Jurkat, Clone E6-1 (cell line): ENCODE data around the gene TMEM43. TPM values are rescaled to one million over a fixed set of nuclear protein-coding genes. Genes with fewer than 3 reads are reported as not detected.
A peak's percentile ranks its signal among the peaks of the same experiment; 100 is the strongest.
"Not testable (repeated sequence)": the region's sequence is repeated elsewhere in the genome, so short reads cannot be mapped to it uniquely, and the experiment has no call there.

Source experiments
- DNase-seq: peaks from one replicate; pipeline ENCODE4 v3.0.0-alpha.2; 2011; ENCODE audit warnings: low read depth, low spot score
- H3K4me3 ChIP-seq: 2 replicates; pipeline ENCODE4 v1.5.1; 2011; ENCODE audit warnings: mild to moderate bottlenecking, low read length, control low read depth, moderate library complexity
- polyA plus RNA-seq: library from polyadenylated mRNA; unstranded; fragments of >200 nt; gene quantifications from one replicate; pipeline ENCODE4 v1.2.1, GENCODE V29; 2012; ENCODE audit warnings: missing spikeins; ENCODE audit not compliant: insufficient read length, insufficient read depth

The TMEM43 gene, protein sequence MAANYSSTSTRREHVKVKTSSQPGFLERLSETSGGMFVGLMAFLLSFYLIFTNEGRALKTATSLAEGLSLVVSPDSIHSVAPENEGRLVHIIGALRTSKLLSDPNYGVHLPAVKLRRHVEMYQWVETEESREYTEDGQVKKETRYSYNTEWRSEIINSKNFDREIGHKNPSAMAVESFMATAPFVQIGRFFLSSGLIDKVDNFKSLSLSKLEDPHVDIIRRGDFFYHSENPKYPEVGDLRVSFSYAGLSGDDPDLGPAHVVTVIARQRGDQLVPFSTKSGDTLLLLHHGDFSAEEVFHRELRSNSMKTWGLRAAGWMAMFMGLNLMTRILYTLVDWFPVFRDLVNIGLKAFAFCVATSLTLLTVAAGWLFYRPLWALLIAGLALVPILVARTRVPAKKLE
- polyA plus RNA-seq: 27.9 TPM

DNA sequence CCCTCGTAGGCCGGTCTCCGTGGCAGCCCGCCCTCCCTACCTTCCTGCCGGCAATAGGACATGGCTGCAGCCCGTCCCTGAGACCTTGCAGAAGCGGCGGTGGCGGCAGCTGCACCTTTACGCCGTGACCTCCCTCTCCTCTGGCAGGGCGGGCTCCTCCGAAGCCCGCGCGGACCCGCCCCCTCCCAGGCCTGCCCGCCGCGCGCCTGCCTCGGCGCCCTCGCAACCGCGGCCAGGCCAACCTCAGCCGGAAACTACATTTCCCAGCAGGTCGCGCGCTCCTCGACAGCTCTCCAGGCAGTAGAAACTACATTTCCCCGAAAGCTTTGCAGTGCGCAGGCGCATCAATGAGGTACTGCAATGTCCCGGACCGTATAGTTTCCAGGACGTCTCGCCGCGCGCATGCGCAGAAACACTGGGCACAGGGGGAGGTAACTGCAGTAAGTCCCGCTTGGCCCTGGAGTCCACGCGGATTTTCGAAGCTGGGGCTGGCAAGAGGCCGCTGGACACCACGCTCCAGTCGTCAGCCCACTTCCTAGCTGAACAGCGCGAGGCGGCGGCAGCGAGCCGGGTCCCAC lies at the start of gene TMEM43, which contains the start of gene CHCHD4:
TMEM43 (plus strand) TSS at position 438 of the 578 bp plus-strand sequence. CDS start 142 bp downstream, outside the sequence.
CHCHD4 (minus strand) TSS at position 256 of the 578 bp plus-strand sequence; CDS start at position 62, 194 bp downstream.
- peak within 1 kb of the TSS; percentile 76 for H3K4me3 ChIP-seq
- peak; percentile 98 for DNase-seq

DNA sequence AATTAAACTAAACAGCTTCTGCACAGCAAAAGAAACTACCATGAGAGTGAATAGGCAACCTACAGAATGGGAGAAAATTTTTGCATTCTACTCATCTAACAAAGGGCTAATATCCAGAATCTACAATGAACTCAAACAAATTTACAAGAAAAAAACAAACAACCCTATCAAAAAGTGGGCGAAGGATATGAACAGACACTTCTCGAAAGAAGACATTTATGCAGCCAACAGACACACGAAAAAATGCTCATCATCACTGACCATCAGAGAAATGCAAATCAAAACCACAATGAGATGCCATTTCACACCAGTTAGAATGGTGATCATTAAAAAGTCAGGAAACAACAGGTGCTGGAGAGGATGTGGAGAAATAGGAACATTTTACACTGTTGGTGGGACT lies 49.6 kb upstream of the TMEM43 start:
- not testable (repeated sequence) for DNase-seq, H3K4me3 ChIP-seq

DNA sequence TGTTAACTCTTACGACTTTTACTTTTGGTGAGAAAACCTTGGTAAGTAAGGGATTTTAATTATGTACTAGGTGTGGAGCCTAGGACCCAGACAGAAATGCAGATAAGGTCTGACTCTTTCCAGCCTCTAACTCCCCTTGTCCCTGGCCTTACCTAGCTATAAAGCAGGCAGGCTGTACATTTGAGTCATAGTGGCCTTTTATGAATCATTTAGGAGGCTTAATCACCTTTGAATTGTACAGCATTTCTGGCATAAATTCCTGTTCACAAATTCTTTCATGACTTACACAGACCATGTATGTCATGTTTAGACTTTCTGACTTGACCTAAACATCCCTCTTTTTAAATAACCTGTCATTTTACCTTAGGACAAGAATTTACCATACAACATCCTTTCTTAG lies 47.5 kb upstream of the TMEM43 start:
- DNase-seq: no peak
- no peak overlapping the region for H3K4me3 ChIP-seq

DNA sequence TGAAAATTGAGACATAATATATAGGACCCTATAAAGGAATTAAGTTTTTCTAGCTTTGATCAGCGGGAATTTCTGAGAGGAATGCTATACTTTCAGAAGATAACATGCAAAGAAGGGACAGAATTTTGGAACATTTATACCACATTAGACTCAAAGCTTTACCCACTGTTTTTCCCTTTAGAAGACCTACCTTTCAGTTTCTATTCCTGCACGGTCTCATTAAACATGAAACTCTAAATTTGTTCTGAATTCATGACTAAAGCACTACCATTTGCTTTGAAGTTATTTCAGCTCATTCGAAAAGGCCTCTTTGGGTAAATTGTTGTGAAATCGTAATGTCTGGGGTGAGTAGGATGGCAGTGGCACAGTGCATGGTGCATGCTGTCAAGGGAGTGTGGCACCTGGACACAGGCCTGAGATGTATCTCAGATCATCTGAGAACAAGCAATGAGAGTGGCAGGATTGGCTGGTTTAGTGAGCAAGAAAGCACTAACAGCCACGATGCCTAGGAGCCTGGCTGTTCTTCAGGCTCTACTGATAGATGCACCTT lies 42.7 kb upstream of the TMEM43 start:
- no peak overlapping the region for H3K4me3 ChIP-seq
- no peak for DNase-seq

DNA sequence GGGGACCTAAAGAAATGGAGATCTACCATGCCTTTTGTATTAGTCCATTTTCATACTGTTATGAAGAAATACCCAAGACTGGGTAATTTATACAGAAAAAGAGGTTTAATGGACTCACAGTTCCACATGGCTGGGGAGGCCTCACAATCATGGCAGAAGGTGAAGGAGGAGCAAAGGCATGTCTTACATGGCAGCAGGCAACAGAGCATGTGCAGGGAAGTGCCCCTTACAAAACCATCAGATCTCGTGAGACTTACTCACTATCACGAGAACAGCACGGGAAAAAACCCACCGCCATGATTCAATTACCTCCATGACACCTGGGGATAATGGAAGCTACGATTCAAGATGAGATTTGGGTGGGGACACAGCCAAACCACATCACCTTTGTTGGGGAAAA lies 37.4 kb upstream of the TMEM43 start:
- not testable (repeated sequence) for H3K4me3 ChIP-seq, DNase-seq

DNA sequence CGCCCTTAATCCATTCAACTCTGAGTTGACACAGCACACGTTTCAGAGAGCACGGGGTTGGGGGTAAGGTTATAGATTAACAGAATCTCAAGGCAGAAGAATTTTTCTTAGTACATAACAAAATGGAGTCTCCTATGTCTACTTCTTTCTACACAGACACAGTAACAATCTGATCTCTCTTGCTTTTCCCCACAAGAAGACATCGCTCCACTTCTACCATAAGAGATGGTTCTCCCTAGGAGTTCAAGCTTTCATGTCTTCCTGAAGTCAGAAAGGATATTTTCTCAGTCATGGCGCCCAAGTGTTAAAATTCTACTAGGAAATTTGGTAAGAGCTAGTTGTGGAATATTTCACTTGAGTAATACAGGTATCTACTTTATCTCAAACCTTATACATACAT lies 32.9 kb upstream of the TMEM43 start:
- not testable (repeated sequence) for DNase-seq, H3K4me3 ChIP-seq

DNA sequence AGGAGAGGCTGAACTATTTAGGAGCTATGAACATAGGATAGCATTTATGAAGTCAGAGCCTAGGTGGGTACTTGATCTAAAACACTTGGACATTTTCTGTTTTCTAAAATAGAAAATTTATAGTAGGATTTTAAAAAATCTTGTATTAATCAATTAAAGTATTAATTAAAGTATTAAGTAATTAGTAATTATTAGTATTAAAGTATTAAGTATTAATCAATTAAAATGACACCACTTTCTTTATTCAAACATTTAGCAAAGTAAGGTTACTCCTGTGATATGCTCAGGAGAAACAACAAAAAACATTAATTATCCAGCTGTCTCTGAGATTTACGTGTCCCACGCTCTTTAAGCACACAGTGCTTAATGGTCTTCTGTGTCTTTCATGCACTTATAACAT lies 32.4 kb upstream of the TMEM43 start:
- H3K4me3 ChIP-seq: no peak overlapping the region
- DNase-seq: no peak

DNA sequence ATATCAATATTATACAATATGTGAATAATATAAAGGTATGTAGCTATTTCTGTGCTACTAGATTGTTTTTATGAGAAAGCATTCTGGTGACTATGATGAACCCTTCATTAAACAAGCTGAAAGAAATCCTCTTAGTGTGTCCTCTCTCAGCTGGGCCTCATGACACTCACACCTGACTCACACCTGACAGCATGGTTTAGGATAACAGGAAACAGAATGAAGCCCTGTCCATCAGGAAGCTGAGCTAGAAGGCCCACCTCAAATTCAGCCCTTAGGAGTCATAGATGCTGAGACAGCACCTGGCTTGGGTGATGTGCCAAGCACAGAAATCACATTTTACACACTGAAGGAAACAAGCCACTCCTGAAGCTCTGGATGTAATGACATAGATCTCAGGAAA lies 31.0 kb upstream of the TMEM43 start:
- no peak for DNase-seq
- H3K4me3 ChIP-seq: no peak overlapping the region

DNA sequence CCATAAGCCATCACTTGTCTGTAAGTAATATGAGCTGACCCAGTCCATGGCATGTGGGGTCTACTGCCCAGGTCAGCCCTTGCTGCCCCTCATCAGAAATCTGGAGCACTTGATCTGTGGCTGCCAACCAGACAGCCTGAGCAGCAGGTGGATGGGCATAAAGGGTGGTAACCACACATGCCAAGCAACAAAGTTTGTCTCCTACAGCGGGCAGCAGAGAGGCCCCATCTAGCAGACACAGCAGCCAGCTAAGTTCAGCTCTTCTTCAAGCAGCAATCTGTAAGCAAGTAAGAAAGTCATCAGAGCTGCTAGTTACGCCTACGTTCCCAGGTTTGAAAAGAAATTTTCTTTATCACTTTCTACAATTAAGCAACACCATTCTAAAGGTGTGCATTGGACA lies 28.1 kb upstream of the TMEM43 start:
- no peak overlapping the region for H3K4me3 ChIP-seq
- DNase-seq: no peak

DNA sequence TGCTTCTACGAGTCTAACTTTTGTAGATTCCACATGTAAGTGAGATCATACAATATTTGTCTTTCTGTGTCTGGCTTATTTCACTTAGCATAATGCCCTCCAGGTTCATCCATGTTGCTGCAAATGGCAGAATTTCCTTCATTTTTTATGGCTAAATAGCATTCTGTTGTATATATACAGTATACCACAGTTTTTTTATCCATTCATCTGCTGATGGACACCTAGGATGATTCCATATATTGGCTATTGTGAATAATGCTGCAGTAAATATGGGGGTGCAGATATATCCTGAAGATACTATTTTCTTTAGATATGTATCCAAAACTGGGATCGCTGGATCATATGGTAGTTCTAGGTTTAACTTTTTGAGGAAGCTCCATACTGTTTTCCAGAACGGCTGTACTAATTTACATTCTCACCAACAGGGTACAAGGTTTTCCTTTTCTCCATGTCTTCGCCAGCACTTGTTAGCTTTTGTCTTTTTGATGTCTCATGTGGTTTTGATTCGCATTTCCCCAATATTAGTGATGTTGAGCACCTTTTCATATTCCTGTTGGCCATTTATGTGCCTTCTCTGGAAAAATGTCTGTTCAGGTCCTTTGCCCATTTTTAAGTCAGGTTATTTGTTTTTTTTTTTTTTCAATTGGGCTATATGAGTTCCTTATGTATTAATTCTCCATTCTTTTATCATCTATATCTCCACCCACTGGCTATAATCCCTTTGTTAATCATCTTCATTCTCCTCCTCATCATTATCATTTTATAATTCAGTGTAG lies 27.0 kb upstream of the TMEM43 start:
- DNase-seq: no peak
- no peak overlapping the region for H3K4me3 ChIP-seq

DNA sequence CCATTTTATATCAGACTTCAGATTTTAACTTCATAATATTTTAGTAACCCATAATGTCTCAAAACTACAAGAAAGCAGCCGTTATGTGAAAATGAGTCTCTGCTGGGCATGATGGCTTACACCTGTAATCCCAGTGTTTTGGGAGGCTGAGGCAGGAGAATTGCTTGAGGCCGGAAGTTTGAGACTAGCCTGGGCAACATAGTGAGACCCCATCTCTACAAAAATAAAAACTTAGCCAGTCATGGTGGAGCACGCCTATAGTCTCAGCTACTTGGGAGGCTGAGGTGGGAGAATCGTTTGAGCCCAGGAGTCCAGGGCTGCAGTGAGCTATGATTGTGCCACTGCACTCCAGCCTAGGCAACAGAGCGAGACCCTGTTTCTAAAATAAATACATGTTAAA lies 15.0 kb upstream of the TMEM43 start:
- DNase-seq, H3K4me3 ChIP-seq: not testable (repeated sequence)

DNA sequence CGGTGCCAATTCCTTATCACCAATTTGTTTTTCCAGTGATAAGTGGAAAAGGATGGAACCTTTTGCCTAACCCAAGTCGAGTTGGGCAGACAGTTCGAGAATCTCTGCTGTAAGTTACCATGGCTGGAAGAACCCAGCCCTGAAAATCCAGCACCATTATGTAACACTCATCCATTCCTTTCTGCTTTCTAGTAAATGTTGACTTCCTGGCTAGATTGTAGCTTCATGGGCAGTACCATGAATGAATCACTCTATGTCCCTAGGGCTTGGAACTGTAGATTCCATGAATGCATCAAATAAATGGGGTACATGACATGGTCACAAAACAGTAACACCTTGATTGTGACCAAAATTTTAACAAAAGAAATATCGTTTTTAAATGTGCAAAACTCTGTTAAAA lies 14.2 kb upstream of the TMEM43 start:
- H3K4me3 ChIP-seq: no peak overlapping the region
- no peak for DNase-seq

DNA sequence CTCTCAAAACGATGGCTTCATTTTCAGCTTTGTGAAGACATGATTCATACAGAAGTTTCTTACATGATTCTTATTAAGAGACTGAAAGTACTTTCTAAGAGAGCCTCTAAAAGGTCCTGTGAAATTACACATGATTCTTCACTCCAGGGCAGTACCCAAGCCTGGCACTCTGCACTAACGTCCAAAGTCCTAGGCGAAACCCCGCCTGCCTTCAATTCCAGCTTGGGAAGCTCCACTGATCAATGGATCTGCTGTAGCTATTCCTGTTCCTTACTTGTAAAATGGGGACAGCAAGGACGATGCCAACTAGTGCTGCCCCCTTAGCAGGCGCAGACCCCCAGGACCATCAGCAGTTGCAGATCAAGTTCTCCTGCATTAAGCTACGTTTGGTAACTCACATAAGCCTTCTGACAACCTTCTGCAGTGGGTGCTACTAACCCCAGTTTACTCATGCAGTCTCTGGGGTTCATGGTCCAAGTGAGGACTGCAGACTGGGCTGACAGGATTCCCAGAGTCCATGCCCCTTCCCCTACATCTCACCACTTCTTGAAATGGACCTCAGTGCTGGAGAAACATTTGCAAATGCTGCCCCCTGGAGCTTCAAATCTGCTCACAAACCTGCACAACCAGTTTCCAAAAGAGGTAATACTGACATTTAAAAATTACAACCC lies 10.8 kb upstream of the TMEM43 start:
- no peak overlapping the region for H3K4me3 ChIP-seq
- DNase-seq: no peak

DNA sequence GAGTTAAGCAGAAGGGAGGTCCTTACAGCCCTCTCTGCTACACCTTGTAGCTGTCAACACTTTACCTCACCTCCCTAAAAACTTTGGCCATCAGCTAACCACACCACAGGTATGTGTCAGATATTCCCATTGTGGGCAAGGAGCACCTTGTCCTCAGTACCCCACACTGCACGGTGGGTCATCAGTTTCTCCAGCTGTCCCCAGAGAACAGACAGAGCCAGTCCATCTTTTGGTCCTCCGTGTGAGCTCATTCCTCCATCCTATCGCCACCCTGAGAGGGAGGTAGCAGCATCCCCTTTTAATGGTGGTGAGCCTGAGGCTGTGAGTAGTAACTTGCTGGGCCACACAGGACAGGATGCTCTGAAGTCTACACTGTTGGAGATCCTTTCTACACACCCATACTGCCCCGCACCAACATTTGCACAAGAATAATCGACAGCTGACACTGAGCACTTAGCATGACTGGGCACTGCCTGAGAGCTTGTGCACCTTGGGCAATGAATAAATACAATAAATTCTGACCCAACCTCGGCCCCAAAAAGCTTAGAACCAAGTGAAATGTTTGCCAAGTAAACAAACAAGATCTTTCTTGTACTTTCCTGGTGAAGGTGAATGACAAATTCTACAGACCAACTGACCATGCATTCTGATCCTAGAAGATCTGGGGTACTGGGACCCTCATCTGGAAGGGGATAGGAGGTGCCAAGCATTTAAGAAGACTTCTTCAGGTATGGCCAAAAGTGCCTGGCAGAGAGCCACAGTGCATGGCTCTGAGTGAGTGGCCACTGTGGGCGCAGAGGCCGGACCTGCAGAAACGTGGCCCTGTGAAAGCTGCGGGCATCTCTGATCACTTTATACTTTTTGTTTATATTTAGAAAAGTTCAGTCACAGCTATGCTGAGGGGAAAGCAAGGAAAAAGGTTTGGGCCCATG lies 7.1 kb upstream of the TMEM43 start:
- H3K4me3 ChIP-seq: no peak overlapping the region
- DNase-seq: no peak

DNA sequence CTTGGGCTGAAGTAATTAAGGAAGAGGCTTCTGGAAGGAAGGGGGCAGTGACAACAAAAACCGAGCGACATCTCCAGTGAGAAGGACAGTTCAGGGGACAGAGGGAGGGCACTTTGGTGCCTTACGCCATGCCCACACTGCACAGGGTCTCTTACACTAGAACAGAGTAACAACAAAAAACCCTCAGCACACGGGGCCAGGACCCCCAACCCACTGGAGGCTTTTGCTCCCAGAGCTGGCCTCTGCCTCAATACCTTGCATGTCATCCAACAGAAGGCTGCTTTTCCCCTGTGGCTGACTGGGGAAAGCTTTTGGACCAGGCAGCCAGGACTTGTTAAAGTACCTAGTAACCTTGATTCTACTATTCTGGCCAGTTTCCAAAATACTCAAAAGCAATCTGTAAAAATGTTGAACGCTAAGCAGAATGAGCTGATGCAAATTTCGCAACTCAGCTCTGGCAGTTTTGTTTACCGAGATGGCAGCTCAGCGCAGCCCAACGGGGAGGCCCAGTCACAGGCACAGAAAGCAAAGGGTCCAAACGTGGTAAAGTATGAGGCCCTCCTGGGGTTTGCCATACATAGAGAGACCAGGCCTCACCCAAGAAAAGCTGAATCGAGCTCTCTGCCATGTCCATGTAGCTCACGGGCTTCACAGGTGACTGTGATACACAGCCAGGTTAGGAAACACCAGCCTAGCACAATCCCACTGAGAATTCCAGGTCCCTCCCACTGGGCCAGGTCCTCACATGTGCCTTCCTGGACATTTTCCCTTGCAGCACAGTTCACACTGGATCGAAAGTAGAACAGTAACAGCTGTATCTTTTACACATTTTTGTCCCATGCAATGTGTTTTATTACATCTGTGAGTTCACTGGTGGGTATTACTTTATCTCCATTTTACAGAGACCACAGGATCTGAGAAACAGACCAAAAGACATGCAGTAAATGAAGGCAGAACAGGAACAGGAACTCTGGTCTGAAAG lies 6.2 kb upstream of the TMEM43 start:
- no peak for DNase-seq
- no peak overlapping the region for H3K4me3 ChIP-seq

DNA sequence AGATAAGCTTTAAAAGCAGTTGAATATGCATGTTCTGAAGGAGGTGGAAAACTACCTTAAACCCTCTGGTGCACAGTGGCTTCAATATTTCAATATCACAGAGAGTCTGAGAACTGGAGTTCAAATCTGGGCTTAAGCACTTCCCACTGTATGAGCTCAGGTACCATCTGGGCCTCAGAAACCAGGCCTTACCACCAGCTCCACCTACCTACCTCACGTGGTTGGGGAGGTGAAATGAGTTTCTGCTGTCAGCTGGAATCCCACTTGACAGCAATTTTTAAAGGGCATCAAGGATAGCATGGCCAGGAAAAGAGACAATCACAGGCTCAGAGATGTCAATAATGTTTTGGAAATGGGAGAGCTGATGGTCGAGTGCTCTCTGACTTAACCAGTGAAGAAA lies 5.2 kb upstream of the TMEM43 start:
- no peak overlapping the region for H3K4me3 ChIP-seq
- DNase-seq: no peak
